Kidney (tissue), 14 donors: ENCODE measurements around the gene ADAMTS13. TPM values are rescaled to one million over a fixed set of nuclear protein-coding genes. Genes with fewer than 3 reads are reported as not detected.

Experiments
- DNase-seq, 5 donors: peaks; one replicate each; pipeline ENCODE4 v3.0.0-alpha.2; 2013 to 2020
- FAIRE-seq: peaks from 2 replicates; lab custom pipeline; 2012; peaks lifted over from hg19 to GRCh38; lab: Jason Lieb, UNC
- H3K27ac ChIP-seq, 2 donors: one replicate each; pipeline ENCODE4 v1.7.0; 2013; ENCODE audit warnings: low read depth in 2 of 2, low read length in 2 of 2, inconsistent platforms in 1 of 2
- H3K27me3 ChIP-seq: one replicate; pipeline ENCODE4 v1.7.1; 2013; ENCODE audit warnings: low read length, inconsistent platforms; ENCODE audit not compliant: control insufficient read depth, insufficient read depth
- H3K36me3 ChIP-seq, 3 donors: one replicate each; pipeline versions ENCODE4 v1.7.0 to v1.7.1; 2013; ENCODE audit warnings: low read length in 3 of 3, control low read depth in 1 of 3, inconsistent platforms in 1 of 3; ENCODE audit not compliant: insufficient read depth in 3 of 3, control insufficient read depth in 2 of 3
- H3K4me1 ChIP-seq, 3 donors: one replicate each; pipeline versions ENCODE4 v1.7.0 to v1.7.1; 2013; ENCODE audit warnings: low read length in 3 of 3, inconsistent platforms in 1 of 3, low read depth in 1 of 3; ENCODE audit not compliant: control insufficient read depth in 2 of 3, insufficient read depth in 2 of 3
- H3K4me3 ChIP-seq, 3 donors: one replicate each; pipeline versions ENCODE4 v1.7.0 to v1.8.1; 2013; ENCODE audit warnings: low read length in 3 of 3, control low read depth in 1 of 3, inconsistent platforms in 1 of 3
- H3K9ac ChIP-seq, 3 donors: one replicate each; pipeline versions ENCODE4 v1.7.0 to v1.7.1; 2013; ENCODE audit warnings: low read length in 3 of 3, control low read depth in 1 of 3, inconsistent platforms in 1 of 3
- H3K9me3 ChIP-seq, 3 donors: one replicate each; pipeline versions ENCODE4 v1.7.0 to v1.7.1; 2013; ENCODE audit warnings: low read length in 3 of 3, control low read depth in 1 of 3, inconsistent platforms in 1 of 3; ENCODE audit not compliant: control insufficient read depth in 2 of 3, insufficient read depth in 1 of 3
- intact Hi-C: fragments of 100-400 bp; cut with DNase I; formaldehyde crosslinking; loops from one replicate; pipeline ENCODE4 v1.11.1; 2022
- polyA plus RNA-seq: library from polyadenylated mRNA; stranded (reverse); fragments of 350-450 nt; fragmentation: Illumina TruSeq; extraction: RNeasy Lipid Tissue Mini Kit (QIAGEN cat#74804); gene quantifications from one replicate; pipeline ENCODE4 v1.2.3, GENCODE V29; 2014; ENCODE audit warnings: low read depth, low replicate concordance; ENCODE audit not compliant: insufficient read depth
- total RNA-seq: library from RNA; stranded (reverse); fragmentation: NEBNext Ultra II Directional; extraction: Animal tissue kit (Norgen Biotek cat#: 25700); gene quantifications from one replicate; pipeline ENCODE4 v1.2.1, GENCODE V29; 2021
- TF ChIP-seq, protein P1 (sequence below): IDR thresholded peaks from 3 replicates; pipeline ENCODE4 v1.5.1; 2012; ENCODE audit warnings: mild to moderate bottlenecking, moderate library complexity, borderline replicate concordance; ENCODE audit not compliant: insufficient read depth; ENCODE audit errors: extremely low read depth
- donor health status: control.
- donor health status: control.
- donor health status: control.
- donor health status: control.
- donor health status: control.
- donor health status: DM: yes; HTN: yes; CAD: no.
- donor health status: Normal renal cell carcinoma (clear cell type).

ADAMTS13 gene
- total and polyA plus RNA-seq, 2 donors from 2014 or later = 3.1 to 3.6 TPM

DNA sequence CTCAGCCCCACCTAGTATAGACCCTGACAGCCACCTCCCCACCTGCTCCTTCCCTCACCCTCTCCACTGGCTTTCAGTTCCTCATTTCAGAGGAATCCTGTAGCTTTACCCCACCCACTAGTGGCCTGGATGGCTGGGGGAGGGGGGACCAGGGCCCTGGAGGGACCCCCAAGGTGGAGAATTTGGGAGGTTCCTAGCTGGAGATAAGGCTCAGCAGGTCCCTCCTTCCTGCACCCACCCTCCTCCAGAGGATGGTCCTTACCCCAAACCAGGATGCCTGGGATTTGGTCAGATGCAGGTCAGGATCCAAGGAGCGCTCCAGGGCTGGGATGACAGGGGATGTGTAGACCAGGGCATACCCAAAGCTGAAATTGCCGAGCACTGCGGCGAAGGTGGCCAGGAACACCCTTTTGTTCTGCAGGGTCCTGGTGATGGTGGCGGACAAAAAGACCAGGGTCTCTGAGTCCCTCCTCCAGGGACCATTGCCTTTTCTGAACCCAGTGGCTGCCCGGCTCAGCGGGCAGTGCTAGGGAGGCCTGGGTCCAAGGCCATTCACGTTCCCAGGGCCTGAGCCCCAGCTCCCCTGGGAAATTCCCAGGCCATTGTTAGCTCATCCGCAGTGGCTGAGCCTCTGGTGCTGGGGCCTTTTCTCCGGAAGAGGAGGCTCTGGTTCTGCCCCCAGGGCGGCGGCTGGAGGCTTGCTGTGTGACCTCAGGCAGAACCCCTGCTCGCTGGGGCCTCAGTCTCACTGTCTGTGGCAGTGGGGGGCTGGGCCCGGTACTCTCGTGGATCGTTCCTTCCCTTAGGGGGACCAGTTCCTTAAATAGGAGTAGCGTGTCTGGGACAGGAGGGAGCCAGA, 56.1 kb downstream of the ADAMTS13 start:
- TF ChIP-seq, protein P1, sequence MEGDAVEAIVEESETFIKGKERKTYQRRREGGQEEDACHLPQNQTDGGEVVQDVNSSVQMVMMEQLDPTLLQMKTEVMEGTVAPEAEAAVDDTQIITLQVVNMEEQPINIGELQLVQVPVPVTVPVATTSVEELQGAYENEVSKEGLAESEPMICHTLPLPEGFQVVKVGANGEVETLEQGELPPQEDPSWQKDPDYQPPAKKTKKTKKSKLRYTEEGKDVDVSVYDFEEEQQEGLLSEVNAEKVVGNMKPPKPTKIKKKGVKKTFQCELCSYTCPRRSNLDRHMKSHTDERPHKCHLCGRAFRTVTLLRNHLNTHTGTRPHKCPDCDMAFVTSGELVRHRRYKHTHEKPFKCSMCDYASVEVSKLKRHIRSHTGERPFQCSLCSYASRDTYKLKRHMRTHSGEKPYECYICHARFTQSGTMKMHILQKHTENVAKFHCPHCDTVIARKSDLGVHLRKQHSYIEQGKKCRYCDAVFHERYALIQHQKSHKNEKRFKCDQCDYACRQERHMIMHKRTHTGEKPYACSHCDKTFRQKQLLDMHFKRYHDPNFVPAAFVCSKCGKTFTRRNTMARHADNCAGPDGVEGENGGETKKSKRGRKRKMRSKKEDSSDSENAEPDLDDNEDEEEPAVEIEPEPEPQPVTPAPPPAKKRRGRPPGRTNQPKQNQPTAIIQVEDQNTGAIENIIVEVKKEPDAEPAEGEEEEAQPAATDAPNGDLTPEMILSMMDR = no peak
- peak overlapping the region in 1 of 3 donors; percentile 52 for H3K4me3 ChIP-seq
- H3K27me3 ChIP-seq = no peaks in the 10 kb centered on the region
- no peak for FAIRE-seq
- H3K9ac ChIP-seq = peak overlapping the region in 1 of 3 donors; percentile 26
- H3K9me3 ChIP-seq = no peaks in the 10 kb centered on the region
- H3K4me1 ChIP-seq = peaks cover 0 to 5% (median 0%) of the 10 kb centered on the region in 3 donors
- no peaks in the 10 kb centered on the region for H3K36me3 ChIP-seq
- H3K27ac ChIP-seq = no peak overlapping the region
- DNase-seq = peak in 1 of 5 donors; percentile 85
- intact Hi-C loops = no loop called here

DNA sequence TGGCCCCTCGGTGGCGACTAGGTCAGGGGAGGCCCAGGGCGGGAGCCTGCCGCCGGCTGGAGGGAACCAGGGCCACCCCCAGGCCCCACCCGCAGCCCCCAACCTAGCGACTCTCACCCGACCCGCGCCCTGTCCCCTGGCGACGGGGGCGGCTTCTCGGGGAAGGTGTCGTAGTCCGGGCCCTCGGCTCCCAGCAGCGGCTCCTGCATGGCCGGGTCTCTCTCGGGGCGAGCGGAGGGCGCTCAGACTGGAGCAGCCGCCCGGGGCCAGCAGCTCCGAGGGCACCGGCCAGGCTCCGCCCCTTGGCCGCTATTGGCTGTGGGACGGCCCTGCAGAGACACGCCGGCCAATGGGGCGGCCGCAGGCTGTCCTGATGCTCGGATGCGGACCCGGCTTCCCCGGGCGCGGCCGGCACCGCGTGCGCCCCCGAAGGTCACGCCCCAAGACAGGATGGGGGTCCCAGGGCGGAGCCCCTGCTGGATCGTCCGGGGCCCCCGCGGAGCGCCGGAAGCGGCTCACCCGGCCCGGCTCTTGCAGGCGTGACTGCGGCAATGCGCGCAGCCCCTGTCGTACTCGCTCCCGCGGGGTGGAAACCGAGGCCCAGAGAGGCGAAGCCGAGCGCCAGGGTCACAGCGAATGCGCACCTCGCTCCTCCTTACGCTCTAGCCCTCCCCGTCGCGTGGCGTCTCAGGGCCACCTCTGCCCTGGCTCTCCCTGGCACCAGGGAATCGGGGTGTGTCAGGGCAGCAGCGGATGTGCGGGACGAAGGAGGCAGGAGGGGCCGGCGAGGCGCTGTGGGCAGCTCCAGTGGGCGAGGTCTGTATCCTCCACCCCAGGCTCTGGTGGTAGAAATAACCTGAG, 56.9 kb downstream of the ADAMTS13 start, which contains the start of gene SLC2A6:
Gene SLC2A6, minus strand, starts transcription at position 249 of the 861 bp plus-strand sequence. Its CDS starts 40 bp downstream, at position 209.
- DNase-seq (peak; percentile 83 to 95 (median 88)), FAIRE-seq (no peak)
- H3K4me3 ChIP-seq = peak within 1 kb of the TSS; percentile 19 to 52 (median 24)
- H3K4me1 ChIP-seq = peaks cover 0 to 5% (median 0%) of the 10 kb centered on the region in 3 donors
- no peaks in the 10 kb centered on the region for H3K36me3 ChIP-seq
- H3K9me3 ChIP-seq = no peaks in the 10 kb centered on the region
- TF ChIP-seq, protein P1 = no peak
- intact Hi-C loops = no loop called here
- H3K27ac ChIP-seq = no peak within 1 kb of the TSS
- H3K9ac ChIP-seq = peak within 1 kb of the TSS in 1 of 3 donors; percentile 26
- no peaks in the 10 kb centered on the region for H3K27me3 ChIP-seq

DNA sequence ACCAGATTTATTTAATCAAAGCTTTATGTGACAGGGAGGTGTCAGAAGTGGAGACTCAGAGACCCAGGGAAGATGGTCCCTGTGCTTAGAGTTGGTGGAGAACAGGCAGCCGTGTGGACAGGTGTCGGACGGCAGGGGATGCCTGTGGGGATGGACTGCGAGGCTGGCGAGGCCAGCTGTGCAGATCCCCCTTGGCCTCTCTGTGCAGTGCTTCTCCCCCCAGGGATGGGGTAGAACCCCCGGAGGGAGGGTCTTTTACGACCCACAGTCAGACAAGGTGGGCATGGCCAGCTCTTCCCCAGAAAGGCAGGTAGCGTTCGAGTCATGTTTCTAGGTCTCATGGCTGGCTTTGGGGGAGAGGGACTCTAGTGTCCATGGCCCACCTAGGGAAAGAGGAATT, 61.4 kb downstream of the ADAMTS13 start:
- peak in 1 of 5 donors; percentile 56 for DNase-seq
- Histone ChIP-seq H3K27me3 (no peaks in the 10 kb centered on the region), H3K9me3 (no peaks in the 10 kb centered on the region), H3K4me3 (no peak overlapping the region), H3K4me1 (peaks cover 0 to 3% (median 0%) of the 10 kb centered on the region in 3 donors), H3K27ac (no peak overlapping the region), H3K9ac (no peak overlapping the region), H3K36me3 (no peaks in the 10 kb centered on the region)
- TF ChIP-seq, protein P1 = no peak
- intact Hi-C loops = loop anchor here (10.0 kb wide), 1 partner anchor 299 kb away; no protein-coding TSS in a partner anchor
- FAIRE-seq = no peak
